CD14-positive monocyte (primary cell): ENCODE measurements around the gene BCO2. TPM values are rescaled to one million over a fixed set of nuclear protein-coding genes. Genes with fewer than 3 reads are reported as not detected.

Experiments
- DNase-seq, 3 donors: peaks; one replicate each; pipeline ENCODE4 v3.0.0-alpha.2; 2011 to 2022
- H2AFZ ChIP-seq: 2 replicates; pipeline ENCODE4 v1.6.0; 2012; ENCODE audit warnings: mild to moderate bottlenecking, low read depth, low read length, inconsistent platforms; ENCODE audit not compliant: insufficient read depth, poor library complexity, severe bottlenecking
- H3K27ac ChIP-seq, 2 donors: 1 replicate in 1 of 2; 2 replicates in 1 of 2; pipeline ENCODE4 v1.5.1; 2012 to 2013; ENCODE audit warnings: low read length in 2 of 2, control low read depth in 1 of 2, inconsistent platforms in 1 of 2, low read depth in 1 of 2, mild to moderate bottlenecking in 1 of 2
- H3K27me3 ChIP-seq, 2 donors: one replicate each; pipeline versions ENCODE4 v1.6.0 to v1.6.1; 2011 to 2013; ENCODE audit warnings: low read length in 2 of 2; ENCODE audit not compliant: control insufficient read depth in 2 of 2, insufficient read depth in 2 of 2
- H3K36me3 ChIP-seq, 2 donors: replicated peaks in 1 of 2; 1 replicate in 1 of 2; 2 replicates in 1 of 2; pipeline versions ENCODE4 v1.5.1 to v1.6.1; 2012 to 2013; ENCODE audit warnings: low read length in 2 of 2, control low read depth in 1 of 2, inconsistent platforms in 1 of 2, mild to moderate bottlenecking in 1 of 2; ENCODE audit not compliant: insufficient read depth in 2 of 2, control insufficient read depth in 1 of 2
- H3K4me1 ChIP-seq, 2 donors: 1 replicate in 1 of 2; 2 replicates in 1 of 2; pipeline versions ENCODE4 v1.5.1 to v1.6.1; 2012 to 2013; ENCODE audit warnings: low read length in 2 of 2, control low read depth in 1 of 2, inconsistent platforms in 1 of 2, mild to moderate bottlenecking in 1 of 2, moderate library complexity in 1 of 2; ENCODE audit not compliant: insufficient read depth in 2 of 2, control insufficient read depth in 1 of 2
- H3K4me2 ChIP-seq: replicated peaks from 2 replicates; pipeline ENCODE3; 2012; ENCODE audit warnings: low read length, moderate library complexity, mild to moderate bottlenecking; ENCODE audit not compliant: poor library complexity, severe bottlenecking; ENCODE audit errors: extremely low read depth
- H3K4me3 ChIP-seq, 3 experiments: fragments of 200-600 bp in 1 of 3; sonication (generic) in 1 of 3; replicated peaks in 1 of 3; 1 replicate in 2 of 3; 2 replicates in 1 of 3; pipeline ENCODE4 v1.5.1; 2011 to 2013; ENCODE audit warnings: low read length in 3 of 3, mild to moderate bottlenecking in 3 of 3, control low read depth in 2 of 3, low read depth in 2 of 3, inconsistent platforms in 1 of 3, moderate library complexity in 1 of 3
- H3K79me2 ChIP-seq: 2 replicates; pipeline ENCODE4 v1.6.0; 2012; ENCODE audit warnings: mild to moderate bottlenecking, control low read depth, inconsistent platforms, low read length, moderate library complexity; ENCODE audit not compliant: insufficient read depth
- H3K9ac ChIP-seq: 2 replicates; pipeline ENCODE4 v1.6.0; 2017; ENCODE audit warnings: low read length, mild to moderate bottlenecking; ENCODE audit not compliant: insufficient read depth, poor library complexity, severe bottlenecking
- H3K9me3 ChIP-seq, 2 donors: replicated peaks in 1 of 2; 1 replicate in 1 of 2; 2 replicates in 1 of 2; pipeline versions ENCODE4 v1.5.1 to v1.6.1; 2012 to 2013; ENCODE audit warnings: low read length in 2 of 2, control low read depth in 1 of 2; ENCODE audit not compliant: control insufficient read depth in 1 of 2, insufficient read depth in 1 of 2
- H4K20me1 ChIP-seq: 2 replicates; pipeline ENCODE4 v1.6.0; 2012; ENCODE audit warnings: mild to moderate bottlenecking, low read length, control low read depth, moderate library complexity; ENCODE audit not compliant: insufficient read depth
- H3K27ac Mint-ChIP-seq, 7 donors: one replicate each; pipeline ENCODE4 v1.8.0; 2020; ENCODE audit warnings: mild to moderate bottlenecking in 7 of 7, mixed read lengths in 7 of 7, moderate library complexity in 6 of 7, inconsistent platforms in 2 of 7
- H3K27me3 Mint-ChIP-seq, 3 donors: one replicate each; pipeline ENCODE4 v1.8.0; 2021 to 2022; ENCODE audit warnings: low read depth in 3 of 3, mild to moderate bottlenecking in 3 of 3, mixed read lengths in 3 of 3, moderate library complexity in 3 of 3, inconsistent platforms in 1 of 3
- H3K36me3 Mint-ChIP-seq, 2 donors: one replicate each; pipeline ENCODE4 v1.8.0; 2020; ENCODE audit warnings: mixed read lengths in 2 of 2, inconsistent platforms in 1 of 2, mild to moderate bottlenecking in 1 of 2
- H3K4me1 Mint-ChIP-seq: one replicate; pipeline ENCODE4 v1.8.0; 2020; ENCODE audit warnings: mild to moderate bottlenecking, mixed read lengths
- H3K4me3 Mint-ChIP-seq, 2 donors: one replicate each; pipeline ENCODE4 v1.8.0; 2020; ENCODE audit warnings: mild to moderate bottlenecking in 2 of 2, mixed read lengths in 2 of 2, moderate library complexity in 1 of 2
- H3K9me3 Mint-ChIP-seq, 7 donors: one replicate each; pipeline ENCODE4 v1.8.0; 2020 to 2022; ENCODE audit warnings: mixed read lengths in 7 of 7, mild to moderate bottlenecking in 6 of 7, moderate library complexity in 6 of 7, inconsistent platforms in 2 of 7
- WGBS: methylation state at CpG from one replicate; pipeline ENCODE4 v1.1.5; 2013; ENCODE audit warnings: missing lambda C conversion rate; ENCODE audit not compliant: insufficient coverage; 5-methylcytosine and 5-hydroxymethylcytosine counted together
- intact Hi-C, 2 donors: fragments of 100-400 bp; cut with micrococcal nuclease; formaldehyde crosslinking; loops; one replicate each; pipeline versions ENCODE4 v1.15.0 to v1.15.1; 2023
- polyA plus RNA-seq, 3 donors: library from polyadenylated mRNA; depleted of rRNA in 1 of 3; unstranded in 2 of 3; stranded (reverse) in 1 of 3; fragments of 300-500 nt in 2 of 3; fragments of >200 nt in 1 of 3; fragmentation: Illumina TruSeq in 2 of 3; gene quantifications; 1 replicate in 2 of 3; 2 replicates in 1 of 3; pipeline ENCODE4 v1.2.3, GENCODE V29; 2012 to 2021
- TF ChIP-seq, protein P1 (sequence below): fragments of 200-600 bp; IDR thresholded peaks from one replicate; pipeline ENCODE4 v1.8.0; 2022; ENCODE audit warnings: antibody characterized with exemption, mild to moderate bottlenecking

The BCO2 gene
- polyA plus RNA-seq, 3 donors, result 0.20 to 1.9 TPM; not detected in 1

DNA sequence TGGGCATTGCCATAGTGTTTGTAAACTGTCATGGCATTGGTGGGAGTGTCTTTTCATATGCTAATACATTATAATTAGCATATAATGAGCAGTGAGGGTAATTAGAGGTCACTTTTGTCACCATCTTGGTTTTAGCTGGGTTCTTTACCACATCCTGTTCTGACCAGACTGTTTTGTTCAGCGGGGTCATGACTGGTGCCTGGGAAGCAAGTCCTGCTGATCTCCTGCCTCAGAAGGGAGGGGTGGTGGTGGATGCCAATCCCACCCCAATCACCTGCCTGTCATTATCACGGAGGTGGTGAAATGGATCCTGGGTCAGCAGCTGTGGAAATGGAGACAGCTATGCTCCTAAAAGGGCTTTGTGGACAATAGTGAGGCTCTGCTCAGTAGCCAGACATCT, 42.6 kb upstream of the BCO2 start:
- no CpG with 5 or more reads among the region's 2 CpGs for WGBS
- H3K4me3 Mint-ChIP-seq, result no peak overlapping the region
- no peak overlapping the region for H3K9ac ChIP-seq
- TF ChIP-seq, protein P1, sequence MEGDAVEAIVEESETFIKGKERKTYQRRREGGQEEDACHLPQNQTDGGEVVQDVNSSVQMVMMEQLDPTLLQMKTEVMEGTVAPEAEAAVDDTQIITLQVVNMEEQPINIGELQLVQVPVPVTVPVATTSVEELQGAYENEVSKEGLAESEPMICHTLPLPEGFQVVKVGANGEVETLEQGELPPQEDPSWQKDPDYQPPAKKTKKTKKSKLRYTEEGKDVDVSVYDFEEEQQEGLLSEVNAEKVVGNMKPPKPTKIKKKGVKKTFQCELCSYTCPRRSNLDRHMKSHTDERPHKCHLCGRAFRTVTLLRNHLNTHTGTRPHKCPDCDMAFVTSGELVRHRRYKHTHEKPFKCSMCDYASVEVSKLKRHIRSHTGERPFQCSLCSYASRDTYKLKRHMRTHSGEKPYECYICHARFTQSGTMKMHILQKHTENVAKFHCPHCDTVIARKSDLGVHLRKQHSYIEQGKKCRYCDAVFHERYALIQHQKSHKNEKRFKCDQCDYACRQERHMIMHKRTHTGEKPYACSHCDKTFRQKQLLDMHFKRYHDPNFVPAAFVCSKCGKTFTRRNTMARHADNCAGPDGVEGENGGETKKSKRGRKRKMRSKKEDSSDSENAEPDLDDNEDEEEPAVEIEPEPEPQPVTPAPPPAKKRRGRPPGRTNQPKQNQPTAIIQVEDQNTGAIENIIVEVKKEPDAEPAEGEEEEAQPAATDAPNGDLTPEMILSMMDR, result no peak
- H3K9me3 ChIP-seq, result no peaks in the 10 kb centered on the region
- no peaks in the 10 kb centered on the region for H3K79me2 ChIP-seq
- peaks cover 0 to 1% (median 0%) of the 10 kb centered on the region in 7 donors for H3K9me3 Mint-ChIP-seq
- H3K36me3 ChIP-seq, result no peaks in the 10 kb centered on the region
- H3K27me3 Mint-ChIP-seq, result peaks cover 0 to 2% (median 0%) of the 10 kb centered on the region in 3 donors
- no peak overlapping the region for H3K27ac ChIP-seq
- H3K4me2 ChIP-seq, result no peak overlapping the region
- peaks cover 27% of the 10 kb centered on the region for H3K4me1 Mint-ChIP-seq
- DNase-seq, result peak in 1 of 3 donors; percentile 4
- no peaks in the 10 kb centered on the region for H4K20me1 ChIP-seq
- intact Hi-C loops, result no loop called here
- H3K4me3 ChIP-seq, result no peak overlapping the region
- H3K36me3 Mint-ChIP-seq, result peaks cover 0 to 4% of the 10 kb centered on the region in 2 donors
- peak overlapping the region in 2 of 7 donors; percentile 7 to 73 for H3K27ac Mint-ChIP-seq
- H2AFZ ChIP-seq, result no peak overlapping the region
- peaks cover 23 to 25% of the 10 kb centered on the region in 2 donors for H3K4me1 ChIP-seq
- H3K27me3 ChIP-seq, result no peaks in the 10 kb centered on the region

DNA sequence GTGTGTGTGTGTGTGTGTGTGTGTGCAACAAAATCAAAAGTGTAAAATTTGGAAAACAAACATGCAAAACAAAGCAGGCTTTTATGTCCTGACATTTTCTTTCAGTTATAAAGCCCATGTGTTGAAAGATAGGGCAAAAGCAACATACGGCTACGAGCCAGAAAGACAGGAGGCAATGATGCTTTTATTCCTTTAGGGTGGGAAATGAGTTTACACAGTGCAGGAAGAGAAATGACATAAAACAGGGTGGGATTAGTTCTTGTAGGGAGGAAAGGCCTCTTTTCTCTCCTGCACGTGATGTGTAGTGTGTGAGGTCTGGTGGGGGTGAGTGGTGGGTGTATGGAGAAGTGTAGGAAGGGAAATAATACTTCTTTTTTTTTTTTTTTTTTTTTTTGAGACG, 40.8 kb upstream of the BCO2 start:
- no peak overlapping the region for H3K9ac ChIP-seq
- Mint-ChIP-seq H3K36me3 (peaks cover 0 to 4% of the 10 kb centered on the region in 2 donors), H3K27me3 (peaks cover 0 to 2% (median 0%) of the 10 kb centered on the region in 3 donors), H3K9me3 (peaks cover 0 to 1% (median 0%) of the 10 kb centered on the region in 7 donors), H3K4me3 (no peak overlapping the region), H3K27ac (no peak overlapping the region), H3K4me1 (peaks cover 16% of the 10 kb centered on the region)
- peaks cover 14 to 16% of the 10 kb centered on the region in 2 donors for H3K4me1 ChIP-seq
- no peak overlapping the region for H3K27ac ChIP-seq
- no peak for DNase-seq
- intact Hi-C loops, result no loop called here
- no peak overlapping the region for H3K4me2 ChIP-seq
- no peaks in the 10 kb centered on the region for H3K36me3 ChIP-seq
- WGBS, result 100% methylated on average over 2 of the region's 4 CpGs
- no peaks in the 10 kb centered on the region for H3K27me3 ChIP-seq
- TF ChIP-seq, protein P1, result no peak
- H3K79me2 ChIP-seq, result no peaks in the 10 kb centered on the region
- no peak overlapping the region for H3K4me3 ChIP-seq
- no peaks in the 10 kb centered on the region for H3K9me3 ChIP-seq
- H4K20me1 ChIP-seq, result no peaks in the 10 kb centered on the region
- H2AFZ ChIP-seq, result no peak overlapping the region
